Dendritic cell treated with granulocyte-macrophage colony-stimulating factor and Interleukin-4, amounts not matched to agents 40 ng/mL and 50 ng/mL, for 4 days (primary cell): ENCODE data around the gene MRPL10.
A peak's percentile ranks its signal among the peaks of the same experiment; 100 is the strongest.
"Not testable (repeated sequence)": the region's sequence is repeated elsewhere in the genome, so short reads cannot be mapped to it uniquely, and the experiment has no call there.

Experiments
- H3K27ac Mint-ChIP-seq: one replicate; pipeline ENCODE4 v1.8.0; 2022; ENCODE audit warnings: mild to moderate bottlenecking, mixed read lengths
- H3K27me3 Mint-ChIP-seq: one replicate; pipeline ENCODE4 v1.8.0; 2022; ENCODE audit warnings: mild to moderate bottlenecking, mixed read lengths
- H3K36me3 Mint-ChIP-seq: one replicate; pipeline ENCODE4 v1.8.0; 2022; ENCODE audit warnings: low read depth, mixed read lengths
- H3K4me1 Mint-ChIP-seq: one replicate; pipeline ENCODE4 v1.8.0; 2022; ENCODE audit warnings: low read depth, mixed read lengths
- H3K4me3 Mint-ChIP-seq: one replicate; pipeline ENCODE4 v1.8.0; 2022; ENCODE audit warnings: mild to moderate bottlenecking, moderate library complexity, mixed read lengths
- H3K9me3 Mint-ChIP-seq: one replicate; pipeline ENCODE4 v1.8.0; 2022; ENCODE audit warnings: mixed read lengths
- intact Hi-C: fragments of 100-400 bp; cut with micrococcal nuclease; formaldehyde crosslinking; loops from one replicate; pipeline ENCODE4 v1.15.0; 2022

Gene MRPL10

DNA sequence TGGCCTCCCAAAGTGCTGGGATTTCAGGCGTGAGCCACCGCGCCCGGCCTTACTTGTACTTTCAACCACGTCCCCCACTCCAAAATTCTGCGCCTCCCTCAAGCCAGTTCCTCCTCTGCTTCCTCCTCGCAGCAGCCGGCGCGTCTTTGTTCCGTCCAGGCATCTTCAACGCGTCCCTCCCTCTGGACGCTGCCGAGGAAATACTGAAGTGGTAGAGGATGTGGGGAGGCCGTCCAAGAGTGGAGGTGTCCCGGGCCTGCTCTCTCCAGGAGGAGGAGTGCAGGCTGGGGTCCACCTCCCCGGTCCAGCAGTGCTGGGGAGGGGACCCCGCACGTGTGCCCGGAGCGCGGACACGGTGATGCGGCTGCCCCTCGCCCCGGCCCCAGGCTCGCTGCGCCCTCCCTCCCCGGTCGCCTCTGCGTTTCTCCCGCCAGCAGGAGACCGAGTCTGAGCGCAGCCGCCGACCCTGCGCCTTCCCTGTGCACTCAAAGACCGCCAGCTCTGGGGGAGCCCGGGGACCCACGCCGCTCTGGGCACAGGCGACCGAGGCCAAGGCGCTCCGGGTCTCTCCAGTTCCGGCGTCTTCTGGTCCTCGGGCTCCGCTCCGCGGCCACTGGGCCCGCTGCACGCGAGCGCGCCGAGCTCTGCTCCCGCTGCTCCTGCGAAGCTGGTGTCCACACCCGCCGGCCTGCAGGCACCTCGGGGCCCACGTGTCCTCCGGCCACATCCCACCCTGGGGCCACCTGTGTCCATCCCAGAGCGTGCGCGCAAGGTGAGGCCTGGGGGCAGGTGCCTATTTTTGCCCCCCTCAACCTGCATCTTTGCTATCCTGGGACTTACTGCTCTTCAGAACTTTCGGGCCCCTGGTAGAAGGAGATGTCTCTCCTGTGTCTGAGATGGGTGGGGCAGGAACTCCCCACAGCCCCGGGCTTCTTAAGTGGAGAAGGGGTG, 41.5 kb downstream of the MRPL10 start:
- H3K9me3 Mint-ChIP-seq, result no peaks in the 10 kb centered on the region
- no peak overlapping the region for H3K27ac Mint-ChIP-seq
- intact Hi-C loops, result loop anchor here (10.0 kb wide), 1 partner anchor 125 kb away; no protein-coding TSS in a partner anchor
- H3K4me1 Mint-ChIP-seq, result peaks cover 10% of the 10 kb centered on the region
- no peaks in the 10 kb centered on the region for H3K36me3 Mint-ChIP-seq
- peaks cover 79% of the 10 kb centered on the region for H3K27me3 Mint-ChIP-seq
- peak overlapping the region; percentile 49 for H3K4me3 Mint-ChIP-seq

DNA sequence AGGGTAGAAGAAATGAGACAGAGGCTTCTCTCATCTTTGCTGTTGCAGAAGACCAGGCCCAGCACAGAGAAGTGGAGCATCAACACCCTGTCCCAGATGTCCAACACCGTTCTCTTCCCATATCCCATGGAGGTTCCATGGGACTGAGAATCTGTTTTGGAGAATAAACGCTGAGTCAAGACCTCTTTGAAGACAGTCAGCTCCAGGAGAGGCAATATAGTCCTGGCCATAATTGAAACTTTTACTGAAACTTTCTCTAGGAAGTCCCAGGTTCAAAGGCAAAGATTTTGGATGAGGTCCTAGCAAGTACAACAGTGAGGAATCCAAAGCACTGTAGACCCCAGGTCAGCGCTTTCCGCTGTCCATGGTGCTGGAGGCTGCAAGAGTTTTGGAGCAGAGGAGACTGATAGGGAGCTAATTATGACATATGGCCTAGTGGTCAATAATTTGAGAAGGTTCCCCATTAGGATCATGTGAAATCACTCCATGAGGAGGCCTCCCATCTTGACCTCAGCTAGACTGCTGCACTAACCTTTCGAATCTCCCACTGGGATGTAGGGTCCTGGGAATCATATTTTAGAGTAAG, 45.7 kb downstream of the MRPL10 start:
- peaks cover 10% of the 10 kb centered on the region for H3K4me1 Mint-ChIP-seq
- no peaks in the 10 kb centered on the region for H3K9me3 Mint-ChIP-seq
- H3K27ac Mint-ChIP-seq, result no peak overlapping the region
- H3K36me3 Mint-ChIP-seq, result no peaks in the 10 kb centered on the region
- H3K4me3 Mint-ChIP-seq, result no peak overlapping the region
- intact Hi-C loops, result no loop called here
- peaks cover 74% of the 10 kb centered on the region for H3K27me3 Mint-ChIP-seq

DNA sequence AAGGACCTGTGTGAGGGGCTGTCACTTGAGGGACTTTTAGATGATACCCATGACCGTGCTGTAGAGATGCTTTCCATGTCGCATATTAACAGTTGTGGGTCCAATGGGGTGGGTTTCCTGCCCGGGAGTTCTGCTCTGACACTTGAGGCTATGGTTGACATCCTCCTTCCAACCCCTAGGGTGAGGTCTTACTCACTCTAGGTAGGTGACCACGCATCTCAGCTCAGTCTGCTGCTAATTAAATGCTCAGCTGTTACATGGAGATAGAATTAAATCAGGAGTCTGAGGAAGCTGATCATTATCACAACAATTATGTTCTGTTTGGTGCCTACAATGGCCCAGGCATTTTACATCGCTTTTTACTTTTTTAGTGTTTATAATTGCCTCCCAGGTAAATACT, 49.9 kb downstream of the MRPL10 start:
- H3K27me3 Mint-ChIP-seq, result peaks cover 71% of the 10 kb centered on the region
- no peak overlapping the region for H3K27ac Mint-ChIP-seq
- H3K9me3 Mint-ChIP-seq, result no peaks in the 10 kb centered on the region
- peaks cover 6% of the 10 kb centered on the region for H3K4me1 Mint-ChIP-seq
- intact Hi-C loops, result no loop called here
- no peaks in the 10 kb centered on the region for H3K36me3 Mint-ChIP-seq
- H3K4me3 Mint-ChIP-seq, result no peak overlapping the region

DNA sequence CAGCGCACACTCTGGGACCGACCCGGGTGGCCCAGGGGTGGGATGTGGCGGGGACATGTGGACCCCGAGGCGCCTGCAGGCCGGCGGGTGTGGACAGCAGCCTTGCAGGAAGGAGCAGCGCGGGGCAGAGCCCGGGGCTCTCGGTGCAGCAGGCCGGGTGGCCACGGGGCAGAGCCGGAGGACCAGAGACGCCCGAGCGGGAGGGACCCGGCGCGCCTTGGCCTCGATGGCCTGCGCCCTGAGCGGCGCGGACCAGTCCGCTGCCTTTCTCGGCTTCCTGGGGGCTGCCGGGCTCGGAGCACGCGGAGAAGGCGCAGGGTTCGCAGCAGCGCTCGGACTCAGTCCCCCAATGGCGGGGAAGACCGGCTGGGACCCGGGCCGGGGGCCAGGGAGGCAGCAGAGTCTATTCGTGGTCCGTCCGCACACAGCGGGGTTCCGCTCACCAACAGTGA, 53.1 kb downstream of the MRPL10 start:
- intact Hi-C loops, result no loop called here
- Mint-ChIP-seq H3K9me3 (no peaks in the 10 kb centered on the region), H3K36me3 (no peaks in the 10 kb centered on the region), H3K4me1 (peaks cover 30% of the 10 kb centered on the region), H3K27me3 (peaks cover 74% of the 10 kb centered on the region), H3K4me3 (no peak overlapping the region), H3K27ac (no peak overlapping the region)

DNA sequence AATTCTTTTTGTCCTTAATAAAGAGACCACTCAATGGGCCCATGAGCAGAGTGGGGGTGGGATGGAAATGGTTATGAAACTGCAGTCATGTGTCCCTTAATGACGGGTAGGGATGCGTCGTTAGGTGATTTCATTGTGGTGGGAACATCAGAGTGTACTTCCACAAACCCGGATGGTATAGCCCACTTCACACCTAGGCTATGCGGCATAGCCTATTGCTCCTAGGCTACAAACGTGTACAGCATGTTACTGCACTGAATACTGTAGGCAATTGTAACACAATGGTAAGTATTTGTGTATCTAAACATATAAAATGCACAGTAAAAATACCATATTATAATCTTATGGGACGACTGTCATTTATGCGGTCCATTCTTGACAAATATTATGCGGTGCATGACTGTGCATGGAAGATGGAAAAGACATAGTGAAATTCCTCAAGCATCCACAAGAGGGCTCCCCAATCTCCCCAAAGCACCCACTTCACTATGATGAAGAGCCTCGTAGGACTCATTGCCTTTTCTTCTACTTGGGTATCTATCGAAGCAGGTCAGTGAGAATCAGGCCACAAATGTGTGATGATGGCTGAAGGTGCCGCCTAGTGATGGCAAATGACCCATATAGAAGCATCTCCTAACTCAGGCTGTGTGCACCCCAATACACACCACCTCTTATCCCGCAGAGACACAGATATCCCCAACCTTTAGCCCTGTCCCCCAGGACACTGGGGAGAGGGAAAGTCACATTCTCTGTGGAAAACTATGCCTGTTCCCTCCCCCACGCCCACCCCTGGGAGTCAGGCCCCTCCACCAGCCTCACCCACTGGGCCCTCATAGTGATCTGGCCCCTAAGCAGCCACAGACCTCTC, 54.8 kb downstream of the MRPL10 start:
- Mint-ChIP-seq H3K9me3 (no peaks in the 10 kb centered on the region), H3K4me1 (peaks cover 32% of the 10 kb centered on the region), H3K27me3 (peaks cover 71% of the 10 kb centered on the region), H3K27ac (no peak overlapping the region), H3K4me3 (no peak overlapping the region), H3K36me3 (no peaks in the 10 kb centered on the region)
- intact Hi-C loops, result loop anchor here (2.0 kb wide), 1 partner anchor 114 kb away; no protein-coding TSS in a partner anchor

DNA sequence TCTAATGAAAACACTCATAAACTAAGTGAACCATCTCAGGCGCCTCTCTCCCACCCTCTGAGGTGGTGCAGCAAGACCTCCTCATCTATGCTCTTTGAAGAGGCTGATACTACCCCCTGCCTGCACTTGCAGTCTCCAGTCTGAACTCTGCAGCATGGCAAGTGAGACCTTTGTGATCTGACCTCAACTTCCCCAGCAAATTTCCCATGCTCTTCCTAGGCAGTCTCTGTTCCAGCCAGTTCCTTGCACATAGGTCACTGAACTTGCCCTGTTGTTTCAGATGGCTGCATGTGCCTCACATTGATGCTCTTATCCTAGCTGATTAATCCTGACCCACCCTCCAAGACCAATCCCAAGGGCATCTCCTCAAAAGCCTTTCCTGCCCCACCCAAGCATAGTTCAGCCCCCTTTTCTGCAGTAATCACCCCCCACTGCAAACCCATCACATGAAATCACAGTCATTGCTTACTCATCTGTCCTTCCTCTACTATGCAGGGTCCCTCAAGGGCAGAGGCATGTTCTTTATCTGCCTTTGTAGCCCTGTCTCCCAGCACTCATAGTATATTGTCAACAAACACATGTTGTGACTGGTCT, 56.3 kb downstream of the MRPL10 start:
- Mint-ChIP-seq H3K27ac (no peak overlapping the region), H3K27me3 (peaks cover 56% of the 10 kb centered on the region)

DNA sequence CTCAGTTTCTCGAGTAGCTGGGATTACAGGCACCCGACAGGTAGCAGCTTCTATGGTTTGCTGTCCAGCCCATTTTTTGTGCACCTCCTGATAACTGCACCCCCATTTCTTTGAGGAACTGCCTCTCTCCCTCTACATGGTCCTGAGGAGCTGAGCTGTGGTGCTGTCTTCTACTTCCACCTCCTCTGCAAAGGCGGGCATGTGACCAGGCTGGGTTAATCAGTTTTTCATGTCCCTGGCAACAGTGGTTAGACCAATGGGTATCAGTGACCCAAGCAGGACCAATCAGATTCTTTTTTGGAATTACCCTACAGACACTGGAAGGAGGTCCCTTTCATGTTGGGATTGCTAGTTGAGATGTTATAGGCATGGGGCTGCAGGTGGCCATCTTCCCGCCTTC, 57.0 kb downstream of the MRPL10 start:
- Mint-ChIP-seq H3K4me3 (no peak overlapping the region), H3K27me3 (peaks cover 52% of the 10 kb centered on the region), H3K36me3 (no peaks in the 10 kb centered on the region), H3K27ac (no peak overlapping the region), H3K4me1 (peaks cover 32% of the 10 kb centered on the region), H3K9me3 (no peaks in the 10 kb centered on the region)
- intact Hi-C loops, result no loop called here

More for the DNA sequence above, 56.3 kb downstream of the MRPL10 start:
- Mint-ChIP-seq H3K4me3 (no peak overlapping the region), H3K9me3 (no peaks in the 10 kb centered on the region), H3K36me3 (no peaks in the 10 kb centered on the region), H3K4me1 (peaks cover 32% of the 10 kb centered on the region)
- intact Hi-C loops, result no loop called here

DNA sequence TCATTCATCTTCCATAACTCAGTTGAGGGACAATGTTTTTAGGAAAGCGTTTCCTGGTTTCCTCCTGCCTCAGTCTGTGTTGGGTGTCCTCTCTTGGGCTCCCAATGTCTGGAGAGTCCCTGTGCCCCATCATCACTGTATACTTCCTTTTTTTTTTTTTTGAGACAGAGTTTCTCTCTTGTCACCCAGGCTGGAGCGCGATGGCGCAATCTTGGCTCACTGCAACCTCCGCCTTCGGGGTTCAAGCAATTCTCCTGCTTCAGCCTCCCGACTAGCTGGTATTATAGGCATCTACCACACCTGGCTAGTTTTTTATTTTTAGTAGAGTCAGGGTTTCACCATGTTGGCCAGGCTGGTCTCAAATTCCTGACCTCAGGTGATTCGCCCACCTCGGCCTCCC, 57.7 kb downstream of the MRPL10 start:
- not testable (repeated sequence) for H3K27ac Mint-ChIP-seq, H3K36me3 Mint-ChIP-seq

More for the DNA sequence above, 57.7 kb downstream of the MRPL10 start:
- H3K4me3 Mint-ChIP-seq, intact Hi-C loops, H3K9me3 Mint-ChIP-seq: not testable (repeated sequence)
- Mint-ChIP-seq H3K4me1 (peaks cover 32% of the 10 kb centered on the region), H3K27me3 (peaks cover 52% of the 10 kb centered on the region)
